SH-SY5Y (cell line): ENCODE data around the gene DNAJC15.

Source experiments
- GATA2 ChIP-seq: IDR thresholded peaks from 2 replicates; pipeline ENCODE4 v1.6.1; 2011; ENCODE audit warnings: mild to moderate bottlenecking, low read depth, low read length
- GATA3 ChIP-seq: IDR thresholded peaks from 2 replicates; pipeline ENCODE4 v1.6.1; 2011; ENCODE audit warnings: low read depth, mild to moderate bottlenecking, low read length, moderate library complexity

DNAJC15 gene

DNA sequence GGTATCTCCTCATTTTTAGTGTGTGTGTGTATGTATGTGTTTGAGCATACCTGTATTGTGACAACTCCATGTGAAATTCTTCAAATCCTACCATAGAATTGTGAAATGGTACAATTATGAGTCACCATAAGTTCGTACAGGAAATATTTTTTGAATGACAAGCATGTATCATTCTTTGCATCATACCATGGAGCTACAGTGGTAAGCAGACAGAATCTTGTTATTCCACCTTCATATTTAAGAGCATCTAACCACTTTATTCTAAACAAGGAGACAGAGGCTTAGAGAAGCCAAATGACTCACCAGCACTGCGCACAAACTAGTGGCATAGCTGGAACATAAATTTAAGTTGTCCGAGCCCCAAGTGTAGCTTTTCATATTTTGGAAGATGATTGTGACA lies 26.8 kb upstream of the DNAJC15 start:
- TF ChIP-seq GATA3: no peak
- TF ChIP-seq GATA2: no peak

DNA sequence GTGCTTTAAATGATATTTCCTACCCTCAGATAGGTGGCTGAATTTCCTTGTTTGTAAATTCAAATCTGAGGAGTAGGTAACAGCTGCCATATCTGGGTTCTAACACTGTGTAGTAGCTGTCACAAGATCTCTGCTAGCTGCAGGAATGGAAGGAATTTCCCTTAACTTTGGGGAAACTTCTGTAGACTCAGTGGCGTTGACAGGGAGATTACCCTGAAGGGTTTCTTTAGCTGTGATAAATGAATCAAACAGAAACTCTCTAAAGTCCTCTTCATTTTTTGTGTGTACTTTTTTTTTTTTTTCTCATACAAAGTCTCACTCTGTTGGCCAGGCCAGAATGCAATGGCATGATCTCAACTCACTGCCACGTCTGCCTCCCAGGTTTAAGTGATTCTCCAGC lies 26.0 kb upstream of the DNAJC15 start:
- no peak for TF ChIP-seq GATA3
- TF ChIP-seq GATA2: no peak

DNA sequence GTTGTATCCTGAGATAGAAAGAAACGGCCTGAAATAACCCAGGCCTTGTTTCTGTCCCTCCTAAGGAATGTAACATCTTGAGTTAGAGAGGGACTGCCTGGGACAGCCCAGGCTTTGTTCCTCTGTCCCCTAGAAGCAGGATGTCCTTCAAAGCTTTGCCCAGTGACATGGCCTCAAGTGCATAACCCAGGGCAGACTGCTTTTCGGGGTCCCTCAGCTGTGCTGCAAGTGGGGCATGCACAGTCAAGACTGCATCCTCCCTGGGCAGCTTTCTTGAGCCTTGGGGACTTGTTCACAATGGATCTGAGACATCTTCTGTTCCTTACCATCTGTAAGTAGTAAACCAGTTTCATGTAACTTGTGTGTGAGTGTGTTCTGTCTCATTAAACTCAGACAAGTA lies 23.9 kb upstream of the DNAJC15 start:
- TF ChIP-seq GATA3 (no peak), GATA2 (no peak)

DNA sequence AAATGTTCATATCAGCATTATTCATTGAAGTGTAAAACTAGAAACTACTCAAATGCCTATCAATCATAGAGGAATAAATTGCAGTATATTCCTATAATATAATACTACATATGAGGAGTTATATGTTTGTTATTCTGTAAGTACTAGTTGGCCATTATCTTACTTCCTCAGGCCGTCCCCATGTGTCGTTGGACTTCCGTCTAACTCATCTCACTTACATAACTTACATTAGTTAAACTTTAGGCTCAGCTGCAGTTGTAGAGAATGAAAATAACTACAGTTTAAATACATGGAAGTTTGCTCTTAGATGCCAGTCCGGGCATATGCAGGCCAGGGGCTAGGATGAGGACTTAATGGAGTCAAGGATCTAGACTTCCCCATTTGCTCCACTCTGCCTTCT lies 22.7 kb upstream of the DNAJC15 start:
- TF ChIP-seq GATA3 (no peak), GATA2 (no peak)

DNA sequence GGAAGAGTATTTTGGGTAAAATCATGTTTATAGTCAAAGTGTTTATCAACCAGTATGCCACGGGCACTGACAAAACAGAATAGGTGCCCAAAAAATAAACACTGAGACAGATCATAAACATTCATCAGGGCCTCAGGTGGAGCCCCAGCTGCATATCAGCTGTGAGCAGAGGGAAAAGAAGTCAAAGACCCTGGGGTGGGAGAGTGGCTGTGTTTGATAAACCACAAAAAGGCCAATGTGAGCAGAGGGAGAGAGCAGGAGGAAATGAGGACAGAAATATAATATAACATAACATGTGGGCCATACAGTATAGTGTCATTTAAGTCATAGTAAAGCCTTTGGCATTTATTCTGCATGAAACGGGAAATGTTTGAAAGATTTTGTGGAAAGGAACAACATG lies 21.4 kb upstream of the DNAJC15 start:
- no peak for TF ChIP-seq GATA2
- no peak for TF ChIP-seq GATA3

DNA sequence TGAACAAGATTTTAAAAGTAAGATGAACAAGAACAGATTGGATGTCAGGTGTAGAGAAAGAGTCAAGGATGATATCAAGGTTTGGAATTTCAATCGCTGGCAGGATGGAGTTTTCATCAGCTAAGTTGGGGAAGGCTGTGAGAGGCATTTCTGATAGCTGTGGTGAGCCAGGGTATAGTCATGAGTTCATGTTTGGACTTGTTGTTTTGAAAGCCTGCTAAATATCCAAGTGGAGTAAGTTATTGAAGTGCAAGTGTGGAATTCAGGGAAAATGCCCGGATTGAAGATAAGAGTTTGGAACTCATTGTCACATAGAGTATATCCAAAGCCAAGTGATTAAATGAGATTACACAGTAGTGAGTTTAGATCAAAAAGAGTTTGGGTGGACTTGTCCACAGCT lies 20.4 kb upstream of the DNAJC15 start:
- TF ChIP-seq GATA2 (no peak), GATA3 (no peak)

DNA sequence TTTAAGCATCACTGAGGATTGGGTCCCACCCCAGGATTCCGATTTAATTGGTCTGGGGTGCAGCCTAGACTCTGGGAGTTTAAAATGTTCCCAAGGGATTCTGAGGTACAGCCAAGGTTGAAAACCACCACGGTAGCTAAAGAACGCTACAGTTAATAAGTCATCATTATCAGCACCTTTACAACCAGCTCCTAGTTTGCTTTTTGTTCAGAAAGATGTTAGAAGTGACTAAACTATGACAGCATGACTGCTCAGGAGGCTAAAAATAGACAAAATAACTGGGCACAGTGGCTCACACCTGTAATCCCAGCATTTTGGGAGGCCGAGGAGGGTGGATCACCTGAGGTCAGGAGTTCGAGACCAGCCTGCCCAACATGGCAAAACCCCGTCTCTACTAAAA lies 19.7 kb upstream of the DNAJC15 start:
- no peak for TF ChIP-seq GATA2
- no peak for TF ChIP-seq GATA3

DNA sequence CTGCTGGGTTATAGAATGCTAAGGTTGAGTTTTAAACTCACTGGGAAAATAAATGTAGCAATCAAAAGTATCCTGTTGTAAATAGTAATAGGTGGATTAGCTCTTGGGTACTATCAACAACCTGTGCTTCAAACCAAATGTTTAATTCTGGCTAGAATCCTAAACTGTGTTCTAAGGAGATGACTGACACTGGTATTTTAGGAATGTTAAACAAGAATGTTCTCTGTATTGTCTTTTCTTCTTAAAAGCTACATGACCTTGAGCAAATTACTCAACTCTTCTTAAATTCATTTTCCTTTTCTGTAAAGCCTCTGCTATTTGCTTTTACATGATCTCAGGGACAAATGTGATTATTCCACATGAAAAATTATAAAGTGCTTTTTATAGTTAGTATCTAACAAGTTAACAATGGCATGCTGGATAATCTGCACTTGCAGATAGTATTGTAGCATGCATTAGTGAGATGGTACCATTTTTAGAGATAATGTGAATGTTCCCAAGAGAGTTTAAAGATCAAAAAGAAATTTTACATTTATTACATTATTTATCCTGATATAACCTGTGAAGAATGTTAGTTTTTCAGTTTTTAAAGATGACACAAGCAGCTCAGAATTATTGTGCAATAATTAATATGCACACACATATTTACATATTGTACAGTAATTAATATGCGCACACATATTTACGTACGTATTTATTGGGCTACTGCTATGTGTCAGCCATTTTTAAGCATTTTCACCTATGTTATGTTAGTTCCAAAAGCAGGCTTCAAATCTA lies 17.7 kb upstream of the DNAJC15 start:
- TF ChIP-seq GATA3 (no peak), GATA2 (no peak)

DNA sequence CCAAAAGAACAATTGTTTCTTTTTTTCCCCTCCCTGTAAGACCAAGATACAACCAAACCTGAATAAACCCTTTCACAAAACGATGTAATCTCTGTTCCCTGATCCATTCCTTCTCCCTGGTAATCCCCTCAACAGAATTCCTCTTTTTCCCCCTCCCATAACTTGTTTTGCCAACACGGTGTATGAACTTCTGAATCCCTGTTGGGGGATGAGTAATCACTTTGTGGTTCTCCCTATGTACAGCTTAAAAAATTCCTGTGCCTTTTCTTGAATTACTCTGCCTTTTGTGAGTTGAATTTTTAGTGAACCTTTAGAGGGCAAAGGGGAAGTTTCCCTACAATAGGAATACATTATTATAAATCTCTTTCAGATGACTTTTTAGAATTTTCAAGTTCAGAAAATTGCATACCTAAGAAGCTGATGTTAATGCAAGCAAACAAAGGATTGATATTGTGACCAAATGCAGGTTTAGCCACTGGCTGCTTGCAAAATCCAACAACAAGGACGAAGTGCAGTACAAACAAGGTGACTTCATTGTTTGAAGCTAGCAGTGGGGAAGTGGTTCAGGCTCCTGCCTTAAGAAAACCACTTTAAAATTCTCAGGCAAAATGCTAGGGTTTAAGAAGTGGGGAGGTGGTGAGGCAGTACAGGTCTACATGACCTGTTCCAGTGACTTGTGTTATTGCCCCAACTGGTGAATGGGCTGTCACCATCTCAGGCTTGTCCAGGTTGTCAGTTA lies 16.3 kb upstream of the DNAJC15 start:
- TF ChIP-seq GATA3: no peak
- TF ChIP-seq GATA2: no peak

DNA sequence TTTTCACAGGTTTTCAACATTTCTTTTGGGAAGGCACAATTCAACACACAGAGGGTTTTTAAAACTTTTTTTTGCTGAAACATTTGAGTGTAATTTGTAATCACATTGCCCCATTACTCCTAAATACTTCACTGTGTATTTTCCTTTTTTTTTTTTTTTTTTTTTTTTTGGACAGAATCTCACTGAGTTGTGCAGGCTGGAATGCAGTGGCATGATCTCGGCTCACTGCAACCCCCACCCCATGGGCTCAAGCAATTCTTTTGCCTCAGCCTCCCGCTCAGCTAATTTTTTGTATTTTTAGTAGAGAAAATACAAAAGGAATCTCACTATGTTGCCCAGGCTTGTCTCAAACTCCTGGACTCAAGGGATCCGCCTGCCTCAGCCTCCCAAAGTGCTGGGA lies 14.8 kb upstream of the DNAJC15 start:
- TF ChIP-seq GATA2 (no peak), GATA3 (no peak)

DNA sequence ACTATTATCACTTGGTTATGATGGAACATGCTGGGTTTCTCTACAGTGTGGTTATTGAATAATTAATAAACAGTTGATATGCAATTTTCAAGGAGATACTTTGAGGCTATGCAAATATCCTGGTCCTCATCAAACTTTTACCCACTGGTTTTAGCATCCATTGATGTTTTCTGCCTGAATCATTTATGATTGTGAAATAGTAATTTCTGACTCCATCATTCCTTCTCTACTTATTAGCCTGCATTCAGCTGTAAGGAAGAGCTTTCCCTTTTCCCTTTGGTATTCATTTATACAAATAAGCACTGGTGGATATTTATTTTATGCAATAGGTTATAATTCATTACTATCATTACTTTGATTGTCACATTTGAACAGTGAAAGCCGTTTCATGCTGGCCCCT lies 13.9 kb upstream of the DNAJC15 start:
- TF ChIP-seq GATA3 (no peak), GATA2 (no peak)

DNA sequence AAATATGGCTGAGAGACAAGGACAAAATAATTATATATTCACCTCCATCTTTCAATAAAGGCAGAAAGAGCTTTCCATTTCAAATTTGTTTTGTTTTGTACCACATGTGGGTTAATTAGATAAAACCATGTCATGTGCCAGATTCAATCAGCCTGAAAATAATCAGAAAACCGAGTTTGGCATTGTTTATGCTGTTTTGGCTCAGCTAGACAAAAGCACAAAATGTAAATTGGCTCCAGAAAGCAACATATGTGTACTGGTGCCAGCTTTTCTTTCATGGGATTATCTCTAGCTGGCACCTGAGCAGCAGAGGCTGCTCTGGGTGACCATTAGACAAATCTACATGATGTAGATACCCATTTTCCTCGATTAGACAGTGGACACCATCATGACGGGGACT lies 9.2 kb upstream of the DNAJC15 start:
- no peak for TF ChIP-seq GATA3
- peak; percentile 47; the same call in 1 of the 2 replicates for TF ChIP-seq GATA2

DNA sequence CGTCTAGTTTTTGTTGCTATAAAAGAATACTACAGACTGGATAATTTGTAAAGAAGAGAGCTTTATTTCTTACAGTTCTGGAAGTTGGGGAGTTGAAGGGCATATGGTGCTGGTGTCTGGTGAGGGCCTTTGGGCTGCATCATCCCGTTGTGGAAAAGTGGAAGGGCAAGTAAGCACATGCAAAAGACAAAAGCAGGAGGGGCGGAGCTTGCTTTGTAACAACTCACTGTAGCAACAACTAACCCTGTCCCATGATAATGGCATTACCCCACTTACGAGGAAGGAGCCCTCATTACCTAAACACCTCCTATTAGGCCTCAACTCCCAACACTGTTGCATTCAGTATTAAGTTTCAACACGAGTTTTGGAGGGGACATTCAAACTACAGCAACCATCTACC lies 7.2 kb upstream of the DNAJC15 start:
- no peak for TF ChIP-seq GATA2
- TF ChIP-seq GATA3: no peak

DNA sequence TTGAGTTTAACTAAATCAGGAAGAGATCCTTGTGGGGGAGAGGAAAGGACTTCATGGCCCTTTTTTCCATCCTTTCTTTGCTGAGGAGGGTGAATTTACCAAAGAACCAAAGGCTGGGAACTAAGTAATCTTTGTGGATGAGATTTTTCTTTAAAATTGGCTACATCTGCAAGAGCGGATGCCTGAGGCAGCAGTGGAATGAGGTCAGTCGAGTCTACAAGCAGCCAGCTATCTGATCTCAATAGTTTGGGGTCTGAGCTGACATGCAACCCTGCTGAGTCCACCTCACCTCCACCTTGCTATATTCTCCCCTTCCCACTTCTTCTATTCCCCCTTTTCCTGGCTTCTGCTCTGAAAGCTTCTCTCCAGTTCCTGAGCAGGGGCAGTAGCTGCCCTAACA lies 3.6 kb upstream of the DNAJC15 start:
- TF ChIP-seq GATA3 (no peak), GATA2 (no peak)

DNA sequence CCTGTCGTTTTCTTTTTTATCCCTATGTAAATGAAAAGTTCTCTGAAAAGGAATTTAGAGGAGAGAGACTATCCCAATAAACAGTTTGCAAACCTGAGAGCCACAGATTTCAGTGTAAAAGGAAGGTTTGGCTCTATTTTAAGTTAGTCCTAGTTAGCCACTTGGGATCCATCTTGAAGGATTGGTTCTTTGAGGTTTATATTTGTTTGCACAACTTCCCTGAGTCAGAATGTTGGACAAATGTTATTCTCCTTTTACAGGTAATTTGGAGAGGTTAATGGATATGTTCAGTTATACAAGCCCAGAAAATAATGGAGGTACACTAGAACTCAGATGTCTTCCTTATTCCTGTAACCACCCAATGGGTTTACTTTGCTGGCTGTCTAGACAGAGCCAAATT lies 2.6 kb upstream of the DNAJC15 start:
- TF ChIP-seq GATA2 (no peak), GATA3 (no peak)

DNA sequence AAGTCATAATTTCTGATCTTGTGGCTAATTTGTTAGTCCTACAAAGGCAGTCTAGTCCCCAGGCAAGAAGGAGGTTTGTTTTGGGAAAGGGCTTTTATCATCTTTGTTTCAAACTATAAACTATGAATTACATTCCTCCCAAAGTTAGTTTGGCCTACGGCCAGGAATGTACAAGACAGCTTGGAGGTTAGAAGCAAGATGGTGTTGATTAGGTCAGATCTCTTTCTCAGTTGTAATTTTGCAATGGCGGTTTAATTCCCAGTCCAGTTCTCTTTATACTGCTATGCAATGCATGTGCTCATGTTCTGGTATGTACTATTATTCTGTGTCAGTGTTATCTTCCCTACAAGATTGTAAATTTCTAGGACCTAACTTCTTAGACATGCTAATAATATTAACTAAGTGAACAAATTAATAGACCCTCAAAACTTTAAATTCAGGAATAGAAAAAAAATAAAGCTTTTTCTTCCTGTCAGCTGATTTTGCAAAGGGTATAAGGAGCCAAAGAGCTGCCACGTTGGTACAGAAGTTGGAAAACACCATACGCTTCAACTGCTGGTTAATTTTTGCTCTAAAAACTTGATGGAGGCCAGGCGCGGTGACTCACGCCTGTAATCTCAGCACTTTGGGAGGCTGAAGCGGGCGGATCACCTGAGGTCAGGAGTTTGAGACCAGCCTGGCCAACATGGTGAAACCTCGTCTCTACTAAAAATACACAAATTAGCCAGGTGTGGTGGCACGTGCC lies 1.3 kb upstream of the DNAJC15 start:
- TF ChIP-seq GATA3: no peak
- TF ChIP-seq GATA2: no peak
